ENCODE data around the gene KMO.
A peak's percentile ranks its signal among the peaks of the same experiment; 100 is the strongest.

The KMO gene

GRCh38 chr1:241608379-241609033 lies 76.3 kb downstream of the KMO start:
- no peaks in the 10 kb centered on the region for H3K36me3 Mint-ChIP-seq (ENCODE audit: insufficient read depth)
- no peaks in the 10 kb centered on the region for H3K4me1 Mint-ChIP-seq
- H3K27ac Mint-ChIP-seq (ENCODE audit: low read depth) = no peak overlapping the region
- ATAC-seq (replicated peaks; ENCODE audit: extremely low read depth, poor library complexity, severe bottlenecking) (no peak), DNase-seq (ENCODE audit: low spot score in 2 of 2) (no peak)
- H3K27me3 Mint-ChIP-seq = no peaks in the 10 kb centered on the region
- H3K9me3 Mint-ChIP-seq = no peaks in the 10 kb centered on the region
- H3K4me3 Mint-ChIP-seq = no peak overlapping the region

GRCh38 chr1:241610056-241610815 lies 78.1 kb downstream of the KMO start:
- H3K27me3 Mint-ChIP-seq = no peaks in the 10 kb centered on the region
- no peak for DNase-seq (ENCODE audit: low spot score in 2 of 2)
- H3K27ac Mint-ChIP-seq (ENCODE audit: low read depth) = no peak overlapping the region
- no peaks in the 10 kb centered on the region for H3K36me3 Mint-ChIP-seq (ENCODE audit: insufficient read depth)
- ATAC-seq (replicated peaks; ENCODE audit: extremely low read depth, poor library complexity, severe bottlenecking) = no peak
- no peaks in the 10 kb centered on the region for H3K9me3 Mint-ChIP-seq
- H3K4me3 Mint-ChIP-seq = no peak overlapping the region
- H3K4me1 Mint-ChIP-seq = no peaks in the 10 kb centered on the region

GRCh38 chr1:241611063-241611462 lies 78.9 kb downstream of the KMO start:
- H3K27ac Mint-ChIP-seq (ENCODE audit: low read depth) = no peak overlapping the region
- DNase-seq (ENCODE audit: low spot score in 2 of 2) (peak in 1 of 2 donors; percentile 11), ATAC-seq (replicated peaks; ENCODE audit: extremely low read depth, poor library complexity, severe bottlenecking) (peak; percentile 68)
- H3K4me3 Mint-ChIP-seq = no peak overlapping the region
- no peaks in the 10 kb centered on the region for H3K27me3 Mint-ChIP-seq
- no peaks in the 10 kb centered on the region for H3K9me3 Mint-ChIP-seq
- no peaks in the 10 kb centered on the region for H3K4me1 Mint-ChIP-seq
- H3K36me3 Mint-ChIP-seq (ENCODE audit: insufficient read depth) = no peaks in the 10 kb centered on the region

- no peak overlapping the region for H3K27ac Mint-ChIP-seq (ENCODE audit: low read depth)
- DNase-seq (ENCODE audit: low spot score in 2 of 2) (no peak), ATAC-seq (replicated peaks; ENCODE audit: extremely low read depth, poor library complexity, severe bottlenecking) (no peak)
- no peaks in the 10 kb centered on the region for H3K27me3 Mint-ChIP-seq
- H3K36me3 Mint-ChIP-seq (ENCODE audit: insufficient read depth) = no peaks in the 10 kb centered on the region
- no peak overlapping the region for H3K4me3 Mint-ChIP-seq
- H3K4me1 Mint-ChIP-seq = no peaks in the 10 kb centered on the region
- no peaks in the 10 kb centered on the region for H3K9me3 Mint-ChIP-seq
These were observed 79.6 kb downstream of the KMO start for GRCh38 chr1:241611736-241612135.

- Mint-ChIP-seq H3K27ac (ENCODE audit: low read depth) (no peak overlapping the region), H3K4me1 (no peaks in the 10 kb centered on the region), H3K27me3 (no peaks in the 10 kb centered on the region), H3K36me3 (ENCODE audit: insufficient read depth) (no peaks in the 10 kb centered on the region), H3K9me3 (no peaks in the 10 kb centered on the region), H3K4me3 (no peak overlapping the region)
- ATAC-seq (replicated peaks; ENCODE audit: extremely low read depth, poor library complexity, severe bottlenecking) = no peak
- DNase-seq (ENCODE audit: low spot score in 2 of 2) = no peak
These were observed 80.6 kb downstream of the KMO start for GRCh38 chr1:241612533-241613477.

GRCh38 chr1:241614144-241614543 lies 82.0 kb downstream of the KMO start:
- H3K4me1 Mint-ChIP-seq = no peaks in the 10 kb centered on the region
- H3K4me3 Mint-ChIP-seq = no peak overlapping the region
- no peaks in the 10 kb centered on the region for H3K27me3 Mint-ChIP-seq
- no peaks in the 10 kb centered on the region for H3K9me3 Mint-ChIP-seq
- ATAC-seq (replicated peaks; ENCODE audit: extremely low read depth, poor library complexity, severe bottlenecking) = no peak
- DNase-seq (ENCODE audit: low spot score in 2 of 2) = no peak
- no peak overlapping the region for H3K27ac Mint-ChIP-seq (ENCODE audit: low read depth)
- H3K36me3 Mint-ChIP-seq (ENCODE audit: insufficient read depth) = no peaks in the 10 kb centered on the region

GRCh38 chr1:241614572-241614971 lies 82.4 kb downstream of the KMO start:
- no peaks in the 10 kb centered on the region for H3K36me3 Mint-ChIP-seq (ENCODE audit: insufficient read depth)
- ATAC-seq (replicated peaks; ENCODE audit: extremely low read depth, poor library complexity, severe bottlenecking) = no peak
- H3K4me3 Mint-ChIP-seq = no peak overlapping the region
- DNase-seq (ENCODE audit: low spot score in 2 of 2) = no peak
- no peaks in the 10 kb centered on the region for H3K4me1 Mint-ChIP-seq
- H3K27me3 Mint-ChIP-seq = no peaks in the 10 kb centered on the region
- H3K9me3 Mint-ChIP-seq = no peaks in the 10 kb centered on the region
- no peak overlapping the region for H3K27ac Mint-ChIP-seq (ENCODE audit: low read depth)

- Mint-ChIP-seq H3K4me1 (no peaks in the 10 kb centered on the region), H3K27ac (ENCODE audit: low read depth) (no peak overlapping the region), H3K36me3 (ENCODE audit: insufficient read depth) (no peaks in the 10 kb centered on the region), H3K9me3 (no peaks in the 10 kb centered on the region), H3K4me3 (no peak overlapping the region), H3K27me3 (no peaks in the 10 kb centered on the region)
- DNase-seq (ENCODE audit: low spot score in 2 of 2) (no peak), ATAC-seq (replicated peaks; ENCODE audit: extremely low read depth, poor library complexity, severe bottlenecking) (no peak)
These were observed 83.1 kb downstream of the KMO start for GRCh38 chr1:241615043-241615974.

GRCh38 chr1:241617426-241617825 lies 85.2 kb downstream of the KMO start:
- H3K27ac Mint-ChIP-seq (ENCODE audit: low read depth) = no peak overlapping the region
- no peaks in the 10 kb centered on the region for H3K27me3 Mint-ChIP-seq
- H3K36me3 Mint-ChIP-seq (ENCODE audit: insufficient read depth) = no peaks in the 10 kb centered on the region
- no peak overlapping the region for H3K4me3 Mint-ChIP-seq
- no peaks in the 10 kb centered on the region for H3K9me3 Mint-ChIP-seq
- DNase-seq (ENCODE audit: low spot score in 2 of 2) (no peak), ATAC-seq (replicated peaks; ENCODE audit: extremely low read depth, poor library complexity, severe bottlenecking) (no peak)
- H3K4me1 Mint-ChIP-seq = no peaks in the 10 kb centered on the region

- Mint-ChIP-seq H3K36me3 (ENCODE audit: insufficient read depth) (no peaks in the 10 kb centered on the region), H3K4me3 (no peak overlapping the region), H3K9me3 (no peaks in the 10 kb centered on the region), H3K4me1 (no peaks in the 10 kb centered on the region), H3K27me3 (no peaks in the 10 kb centered on the region), H3K27ac (ENCODE audit: low read depth) (no peak overlapping the region)
- DNase-seq (ENCODE audit: low spot score in 2 of 2) = no peak
- ATAC-seq (replicated peaks; ENCODE audit: extremely low read depth, poor library complexity, severe bottlenecking) = no peak
These were observed 90.5 kb downstream of the KMO start for GRCh38 chr1:241622669-241623068.

GRCh38 chr1:241624935-241625334 lies 92.8 kb downstream of the KMO start:
- no peaks in the 10 kb centered on the region for H3K36me3 Mint-ChIP-seq (ENCODE audit: insufficient read depth)
- no peak overlapping the region for H3K4me3 Mint-ChIP-seq
- no peaks in the 10 kb centered on the region for H3K9me3 Mint-ChIP-seq
- no peak overlapping the region for H3K27ac Mint-ChIP-seq (ENCODE audit: low read depth)
- DNase-seq (ENCODE audit: low spot score in 2 of 2) (no peak), ATAC-seq (replicated peaks; ENCODE audit: extremely low read depth, poor library complexity, severe bottlenecking) (no peak)
- H3K27me3 Mint-ChIP-seq = no peaks in the 10 kb centered on the region
- H3K4me1 Mint-ChIP-seq = peaks cover 8% of the 10 kb centered on the region

Data from central memory CD8-positive, alpha-beta T cell (primary cell).